Adipocyte (in vitro differentiated cells): ENCODE measurements around the gene NDUFB5.

Source experiments
- DNase-seq: peaks from one replicate; pipeline ENCODE4 v3.0.0-alpha.2; 2015; ENCODE audit warnings: low read depth
- H3K27me3 ChIP-seq: replicated peaks from 2 replicates; pipeline ENCODE4 v1.7.0; 2013; ENCODE audit warnings: mild to moderate bottlenecking, low read length, moderate library complexity; ENCODE audit not compliant: control insufficient read depth, insufficient read depth
- H3K36me3 ChIP-seq: 2 replicates; pipeline ENCODE4 v1.7.0; 2013; ENCODE audit warnings: low read length, mild to moderate bottlenecking, moderate library complexity; ENCODE audit not compliant: control insufficient read depth, insufficient read depth, severe bottlenecking
- H3K4me1 ChIP-seq: 2 replicates; pipeline ENCODE4 v1.7.0; 2013; ENCODE audit warnings: mild to moderate bottlenecking, low read length, moderate library complexity; ENCODE audit not compliant: control insufficient read depth, insufficient read depth
- H3K4me3 ChIP-seq: 2 replicates; pipeline ENCODE4 v1.7.0; 2013; ENCODE audit warnings: mild to moderate bottlenecking, low read length, moderate library complexity
- H3K9ac ChIP-seq: 2 replicates; pipeline ENCODE4 v1.7.0; 2013; ENCODE audit warnings: mild to moderate bottlenecking, low read length, moderate library complexity
- H3K9me3 ChIP-seq: 2 replicates; pipeline ENCODE4 v1.7.0; 2013; ENCODE audit warnings: mild to moderate bottlenecking, low read length, moderate library complexity; ENCODE audit not compliant: control insufficient read depth

Gene NDUFB5

DNA sequence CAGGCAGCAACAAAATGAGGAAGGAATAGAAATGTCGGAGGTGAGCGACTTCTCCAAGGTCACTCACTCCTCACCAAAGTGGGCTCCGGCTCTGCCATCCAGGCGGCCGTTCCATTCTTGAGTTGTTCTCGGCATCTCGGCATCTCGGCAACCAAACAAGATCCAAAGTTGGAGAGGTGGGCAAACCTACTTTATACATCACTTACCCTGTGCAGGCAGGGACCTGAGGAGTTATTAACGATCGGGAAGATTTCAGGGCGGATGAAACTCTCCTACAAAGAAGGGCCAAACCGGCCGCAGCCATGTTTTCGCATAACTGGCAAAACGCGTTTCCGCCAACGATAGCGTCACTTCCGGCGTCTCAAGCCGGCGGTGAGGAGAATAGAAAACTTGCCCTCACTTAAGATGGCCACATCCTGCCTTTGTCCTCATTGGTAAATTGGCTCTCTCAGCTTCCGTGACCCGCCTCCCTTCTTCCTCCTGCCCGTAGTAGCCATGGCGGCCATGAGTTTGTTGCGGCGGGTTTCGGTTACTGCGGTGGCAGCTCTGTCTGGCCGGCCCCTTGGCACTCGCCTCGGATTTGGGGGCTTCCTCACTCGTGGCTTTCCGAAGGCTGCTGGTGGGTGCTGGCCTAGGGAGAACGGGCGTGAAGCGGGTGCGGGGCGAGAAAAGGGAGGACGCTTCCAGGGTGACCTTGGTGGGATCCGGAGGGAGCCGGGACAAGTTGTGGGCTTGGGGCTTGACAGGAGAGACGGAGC, at the start of gene NDUFB5, which contains the start of gene MRPL47:
TSS of gene NDUFB5 (plus strand) at position 474 of the 758 bp plus-strand sequence. CDS start at position 496, 22 bp downstream.
TSS of gene MRPL47 (minus strand) at position 318 of the 758 bp plus-strand sequence. CDS start at position 304, 14 bp downstream.
- peak; percentile 99 for DNase-seq

DNA sequence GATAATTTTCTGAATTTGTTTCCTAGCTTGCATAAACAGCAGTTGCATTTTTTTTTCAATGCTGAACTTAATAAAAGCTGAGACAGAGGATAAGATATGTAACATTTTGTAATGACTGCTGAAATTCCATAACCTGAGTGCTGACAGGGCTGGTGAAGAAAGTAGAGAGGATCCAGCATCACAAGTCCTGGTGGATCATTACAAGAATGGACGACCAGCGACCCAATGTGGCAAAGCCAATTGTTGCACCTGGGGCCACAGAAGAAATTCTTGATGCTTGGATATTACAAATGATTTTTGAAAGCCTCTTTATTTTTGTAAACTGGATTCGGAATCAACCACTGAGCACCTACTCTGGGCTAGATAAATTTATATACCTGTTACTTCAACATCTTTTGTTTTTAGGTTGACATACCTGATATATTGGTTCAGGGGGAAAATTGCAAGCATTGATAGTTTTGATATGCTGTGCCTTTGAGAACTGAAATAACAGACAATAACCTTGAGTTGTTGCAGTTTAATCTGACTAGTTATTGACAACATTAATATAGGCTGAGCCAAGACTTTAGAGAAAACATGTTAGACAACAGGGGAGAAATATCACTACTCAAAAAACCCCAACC, 45.7 kb upstream of the NDUFB5 start:
- no peak overlapping the region for H3K4me3 ChIP-seq

More for the DNA sequence above, at the start of gene NDUFB5, which contains the start of gene MRPL47:
- Histone ChIP-seq H3K9ac (peak within 1 kb of the TSS; percentile 94), H3K27me3 (no peaks in the 10 kb centered on the region), H3K9me3 (no peaks in the 10 kb centered on the region), H3K4me3 (peak within 1 kb of the TSS; percentile 99), H3K4me1 (peaks cover 34% of the 10 kb centered on the region), H3K36me3 (peaks cover 33% of the 10 kb centered on the region)

DNA sequence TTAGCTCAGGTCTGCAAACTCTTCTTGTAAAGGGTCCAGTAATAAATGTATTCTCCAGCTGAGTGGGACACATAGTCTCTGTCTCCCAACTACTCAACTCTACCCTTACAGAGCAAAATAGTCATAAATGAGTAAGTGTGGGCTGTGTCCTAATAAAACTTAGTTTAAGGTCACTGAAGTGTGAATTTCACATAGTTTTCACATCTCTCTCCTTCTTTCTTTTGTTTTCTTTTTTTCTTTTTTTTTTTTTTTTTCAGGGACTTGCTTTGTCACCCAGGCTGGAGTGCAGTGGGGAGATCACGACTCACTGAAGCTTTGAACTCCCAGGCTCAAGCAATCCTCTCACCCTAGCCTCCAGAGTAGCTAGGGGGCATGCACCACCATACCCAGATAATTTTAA, 43.8 kb upstream of the NDUFB5 start:
- no peak for DNase-seq
- Histone ChIP-seq H3K9ac (no peak overlapping the region), H3K27me3 (no peaks in the 10 kb centered on the region), H3K9me3 (no peaks in the 10 kb centered on the region), H3K36me3 (no peaks in the 10 kb centered on the region), H3K4me3 (no peak overlapping the region), H3K4me1 (peaks cover 6% of the 10 kb centered on the region)

More for the DNA sequence above, 45.7 kb upstream of the NDUFB5 start:
- no peaks in the 10 kb centered on the region for H3K36me3 ChIP-seq
- peak; percentile 88 for DNase-seq
- no peaks in the 10 kb centered on the region for H3K9me3 ChIP-seq
- H3K27me3 ChIP-seq, result no peaks in the 10 kb centered on the region
- peaks cover 2% of the 10 kb centered on the region for H3K4me1 ChIP-seq
- no peak overlapping the region for H3K9ac ChIP-seq

DNA sequence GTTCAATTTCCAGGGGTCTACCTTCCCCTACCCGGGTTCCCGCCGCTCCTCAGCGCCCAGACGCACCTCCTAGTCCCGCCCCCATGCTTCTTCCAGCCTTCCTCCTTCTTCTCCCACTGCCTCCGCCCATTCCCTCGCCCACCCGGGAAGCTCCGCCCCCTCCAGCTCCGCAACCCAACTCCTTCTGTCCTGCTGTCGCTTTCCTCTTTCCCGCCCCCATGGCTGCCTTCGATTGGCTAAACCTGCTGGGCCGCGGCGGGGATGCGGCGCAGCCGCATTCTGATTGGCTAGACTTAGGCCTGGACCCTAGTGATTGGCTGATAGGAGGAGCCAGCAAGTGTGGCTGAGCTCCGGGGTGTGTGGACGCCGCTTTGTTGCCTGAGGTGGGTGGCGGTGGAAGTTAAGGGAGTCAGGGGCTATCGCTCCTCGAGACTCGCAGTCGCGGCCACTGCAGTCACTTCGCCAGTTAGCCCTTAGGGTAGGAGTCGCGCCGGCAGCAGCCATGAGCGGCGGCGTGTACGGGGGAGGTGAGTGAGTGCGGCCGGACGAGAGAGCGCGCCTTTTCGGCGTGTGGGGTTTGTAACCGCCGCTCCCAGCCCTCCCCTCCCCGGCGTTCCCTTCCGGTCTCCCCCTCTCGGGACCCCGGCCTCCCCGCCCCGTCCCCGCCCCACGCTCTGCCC, 41.9 kb upstream of the NDUFB5 start, which contains the start of gene ACTL6A:
TSS of gene ACTL6A (plus strand) at position 336 of the 680 bp plus-strand sequence. CDS start at position 503, 167 bp downstream.
- H3K9ac ChIP-seq, result peak within 1 kb of the TSS; percentile 90
- H3K4me3 ChIP-seq, result peak within 1 kb of the TSS; percentile 96
- no peaks in the 10 kb centered on the region for H3K27me3 ChIP-seq
- no peaks in the 10 kb centered on the region for H3K36me3 ChIP-seq
- peak; percentile 100 for DNase-seq
- no peaks in the 10 kb centered on the region for H3K9me3 ChIP-seq
- H3K4me1 ChIP-seq, result peaks cover 6% of the 10 kb centered on the region

DNA sequence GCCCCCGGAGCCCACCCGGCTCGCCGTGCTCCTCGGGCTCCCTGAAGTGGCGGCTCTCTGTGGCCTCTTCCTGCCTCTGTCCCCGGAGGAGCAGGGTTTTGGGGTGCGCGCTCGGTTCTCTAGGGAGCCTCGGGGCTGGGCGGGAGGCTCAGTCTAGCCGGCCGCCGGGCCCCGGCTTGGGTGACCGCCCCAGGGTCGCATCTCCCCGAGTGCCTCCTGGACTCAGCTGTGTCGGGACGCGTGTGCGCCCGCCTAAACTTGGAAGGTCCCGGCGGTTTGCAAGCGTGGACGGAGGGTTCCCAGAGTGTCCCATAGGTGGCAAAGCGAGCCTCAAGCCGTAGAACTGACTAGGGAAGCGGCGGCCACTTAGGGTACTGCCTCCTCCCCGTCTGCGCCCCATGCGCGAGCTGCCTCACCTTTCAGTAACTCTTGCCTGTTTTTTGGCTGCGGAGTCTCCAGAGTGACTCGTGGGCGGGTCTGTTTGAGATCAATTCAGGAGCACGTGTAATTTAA, 41.3 kb upstream of the NDUFB5 start:
- peak; percentile 89 for DNase-seq
- Histone ChIP-seq H3K4me3 (peak overlapping the region; percentile 96), H3K27me3 (no peaks in the 10 kb centered on the region), H3K36me3 (no peaks in the 10 kb centered on the region), H3K9me3 (no peaks in the 10 kb centered on the region), H3K9ac (peak overlapping the region; percentile 87), H3K4me1 (peaks cover 6% of the 10 kb centered on the region)

DNA sequence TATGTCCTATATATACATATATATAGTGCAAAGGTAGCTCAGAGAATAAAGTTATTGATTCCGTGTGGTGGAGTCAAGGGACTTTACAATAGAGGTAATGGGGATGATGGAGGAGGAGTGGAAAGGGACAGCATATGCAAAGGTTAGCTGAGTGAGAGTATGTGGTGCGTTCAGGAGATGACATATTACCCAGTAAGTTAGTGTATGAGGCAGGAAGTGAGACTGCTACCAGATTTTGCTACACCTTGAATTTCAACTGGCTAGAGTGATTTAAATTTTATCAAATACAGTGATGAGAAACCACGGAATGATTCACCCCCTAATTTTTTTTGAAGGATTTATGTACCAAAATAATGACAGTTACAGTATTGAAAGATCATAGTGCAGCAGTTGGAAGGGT, 39.1 kb upstream of the NDUFB5 start:
- H3K4me1 ChIP-seq, result peaks cover 6% of the 10 kb centered on the region
- DNase-seq, result no peak
- H3K27me3 ChIP-seq, result no peaks in the 10 kb centered on the region
- no peak overlapping the region for H3K9ac ChIP-seq
- H3K36me3 ChIP-seq, result peaks cover 7% of the 10 kb centered on the region
- no peaks in the 10 kb centered on the region for H3K9me3 ChIP-seq
- H3K4me3 ChIP-seq, result no peak overlapping the region

DNA sequence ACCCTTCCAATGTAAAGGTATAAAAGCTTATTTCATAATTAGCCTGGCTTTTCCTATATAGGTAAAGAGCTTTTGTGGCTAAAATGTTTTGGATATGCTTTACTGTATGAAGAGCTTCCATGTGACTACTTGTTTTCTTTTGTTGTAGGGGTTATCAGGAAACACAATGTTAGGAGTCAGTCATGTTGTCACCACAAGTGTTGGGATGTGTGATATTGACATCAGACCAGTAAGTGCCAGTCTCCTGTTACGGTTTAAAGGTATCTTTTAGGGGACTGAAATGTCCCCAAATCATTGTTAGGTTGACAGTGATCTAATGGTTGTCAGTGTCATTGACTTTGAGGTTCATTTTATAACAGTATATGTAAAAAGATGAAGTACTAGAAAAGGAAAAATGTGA, 23.6 kb upstream of the NDUFB5 start:
- H3K4me1 ChIP-seq, result no peaks in the 10 kb centered on the region
- peaks cover 54% of the 10 kb centered on the region for H3K36me3 ChIP-seq
- no peak for DNase-seq
- no peak overlapping the region for H3K4me3 ChIP-seq
- no peak overlapping the region for H3K9ac ChIP-seq
- no peaks in the 10 kb centered on the region for H3K27me3 ChIP-seq
- no peaks in the 10 kb centered on the region for H3K9me3 ChIP-seq

DNA sequence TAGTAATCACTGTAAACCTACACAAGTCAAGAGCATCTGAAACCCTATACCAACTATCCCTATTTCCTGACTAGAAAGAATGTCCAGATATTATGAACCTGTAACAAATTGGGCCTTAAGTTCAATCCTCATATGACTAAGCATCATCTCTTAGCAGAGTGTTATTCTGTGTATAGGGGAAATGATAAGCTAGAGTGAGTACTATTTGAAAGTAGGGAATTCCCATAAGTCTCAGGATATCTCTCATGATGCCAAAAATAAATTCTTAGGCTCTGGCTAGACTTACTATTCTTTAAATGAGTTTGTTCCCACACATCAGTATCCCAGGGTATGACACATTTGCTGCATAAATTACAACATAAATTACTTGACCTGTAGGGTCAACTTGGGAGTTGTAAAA, 15.5 kb upstream of the NDUFB5 start:
- Histone ChIP-seq H3K36me3 (peaks cover 75% of the 10 kb centered on the region), H3K9ac (no peak overlapping the region), H3K4me1 (peaks cover 30% of the 10 kb centered on the region), H3K4me3 (no peak overlapping the region), H3K27me3 (no peaks in the 10 kb centered on the region), H3K9me3 (no peaks in the 10 kb centered on the region)
- DNase-seq, result peak; percentile 7

DNA sequence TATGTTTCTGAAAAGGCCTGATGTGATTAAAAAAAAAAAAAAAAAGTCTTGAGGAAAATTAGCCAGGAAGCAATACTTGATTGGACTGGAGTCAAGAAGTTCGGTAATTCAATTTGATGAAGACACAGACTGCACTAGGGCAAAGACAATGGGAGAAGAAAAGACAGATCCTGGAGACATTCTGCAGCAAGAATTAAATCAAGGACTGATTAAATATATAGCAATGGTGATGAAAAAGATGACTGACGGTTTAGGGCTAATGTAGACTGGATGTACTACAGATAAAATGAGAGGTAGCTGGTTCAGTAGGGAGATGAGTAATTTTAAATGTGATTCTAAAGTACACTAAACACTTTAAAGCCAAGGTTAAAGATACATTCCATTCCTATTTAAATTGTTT, 13.9 kb upstream of the NDUFB5 start:
- no peaks in the 10 kb centered on the region for H3K9me3 ChIP-seq
- H3K4me1 ChIP-seq, result peaks cover 34% of the 10 kb centered on the region
- H3K36me3 ChIP-seq, result peaks cover 79% of the 10 kb centered on the region
- peak overlapping the region; percentile 61 for H3K9ac ChIP-seq
- no peaks in the 10 kb centered on the region for H3K27me3 ChIP-seq
- no peak for DNase-seq
- no peak overlapping the region for H3K4me3 ChIP-seq

DNA sequence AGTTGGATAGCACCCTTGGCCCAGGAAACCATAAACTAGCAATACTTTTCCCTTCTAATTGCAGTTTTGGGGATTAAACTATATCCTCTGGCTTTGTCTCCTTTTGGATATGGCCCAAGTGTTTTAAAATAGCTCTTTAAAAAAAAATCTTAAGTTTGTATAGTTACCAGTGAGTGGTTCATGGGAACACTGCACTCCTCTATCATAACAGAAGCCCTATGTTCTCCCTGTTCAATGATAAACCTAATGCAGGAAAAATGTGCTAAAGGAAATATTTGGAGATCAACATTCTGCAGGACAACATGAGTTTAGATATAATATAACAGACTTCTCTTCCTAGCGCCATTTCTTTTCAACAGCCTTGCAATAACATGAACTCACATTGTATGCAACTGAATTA, 13.3 kb upstream of the NDUFB5 start:
- Histone ChIP-seq H3K4me3 (no peak overlapping the region), H3K36me3 (peaks cover 79% of the 10 kb centered on the region), H3K4me1 (peaks cover 34% of the 10 kb centered on the region), H3K9me3 (no peaks in the 10 kb centered on the region), H3K27me3 (no peaks in the 10 kb centered on the region), H3K9ac (peak overlapping the region; percentile 61)
- no peak for DNase-seq

DNA sequence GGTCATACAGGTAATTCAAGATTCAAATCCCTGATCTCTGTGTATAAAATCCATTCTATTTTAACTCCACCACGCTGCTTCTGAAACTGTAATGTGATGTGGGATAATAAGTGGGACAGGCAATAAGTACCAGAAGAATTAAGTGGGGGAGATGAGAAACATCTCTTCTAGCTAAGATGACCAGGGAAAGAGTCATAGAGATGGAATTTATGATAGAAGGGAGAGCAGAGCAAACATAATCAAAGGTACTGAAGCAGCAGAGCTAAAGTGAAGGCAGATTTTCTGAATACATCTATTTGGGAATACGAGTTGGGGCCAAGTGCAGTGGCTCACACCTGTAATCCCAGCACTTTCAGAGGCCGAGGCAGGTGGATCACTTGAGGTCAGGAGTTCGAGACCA, 5.1 kb upstream of the NDUFB5 start:
- no peaks in the 10 kb centered on the region for H3K27me3 ChIP-seq
- peaks cover 76% of the 10 kb centered on the region for H3K36me3 ChIP-seq
- no peak overlapping the region for H3K4me3 ChIP-seq
- DNase-seq, result no peak
- H3K4me1 ChIP-seq, result peaks cover 17% of the 10 kb centered on the region
- H3K9ac ChIP-seq, result no peak overlapping the region
- H3K9me3 ChIP-seq, result no peaks in the 10 kb centered on the region
